HuH-7.5 (cell line): ENCODE measurements around the gene AFAP1L1.
A peak's percentile ranks its signal among the peaks of the same experiment; 100 is the strongest.

Experiments
- DNase-seq: peaks from one replicate; pipeline ENCODE4 v3.0.0; 2011; ENCODE audit warnings: low spot score

Gene AFAP1L1

DNA sequence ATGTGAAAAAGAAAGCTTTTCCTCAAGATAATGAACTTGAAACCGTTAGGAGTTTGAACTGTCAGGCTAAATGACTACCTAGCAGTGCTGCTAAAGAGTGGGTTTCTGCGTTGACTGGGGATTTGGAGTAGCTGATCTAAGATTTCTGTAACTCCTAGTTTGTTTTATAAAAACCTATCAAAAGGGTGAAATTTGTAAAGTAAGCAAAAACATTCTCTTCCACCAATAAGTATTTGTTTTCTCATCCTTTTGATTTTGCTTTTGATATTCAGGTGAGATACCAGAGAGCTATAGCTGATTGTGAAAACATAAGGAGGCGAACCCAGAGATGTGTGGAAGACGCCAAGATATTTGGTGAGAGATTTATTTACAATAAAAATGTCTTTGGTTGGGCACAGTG lies 77.7 kb downstream of the AFAP1L1 start:
- no peak for DNase-seq

DNA sequence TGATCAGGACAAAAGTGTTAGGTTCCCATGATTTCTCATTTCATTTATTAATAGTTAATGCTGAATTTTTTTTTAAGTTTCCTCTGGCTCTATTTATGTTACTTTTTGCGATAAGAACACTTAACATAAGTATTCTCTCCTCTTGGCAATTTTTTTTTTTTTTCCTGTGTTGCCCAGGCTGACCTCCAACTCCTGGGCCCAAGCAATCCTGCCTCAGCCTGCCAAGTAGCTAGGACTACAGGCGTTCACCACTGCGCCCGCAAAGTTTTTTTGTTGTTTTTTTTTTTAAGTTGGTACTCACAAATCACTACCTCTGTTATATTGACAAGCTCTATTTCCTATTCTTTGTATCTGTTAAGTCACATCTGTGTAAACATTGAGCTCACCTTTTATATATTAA lies 80.5 kb downstream of the AFAP1L1 start:
- DNase-seq, result no peak

DNA sequence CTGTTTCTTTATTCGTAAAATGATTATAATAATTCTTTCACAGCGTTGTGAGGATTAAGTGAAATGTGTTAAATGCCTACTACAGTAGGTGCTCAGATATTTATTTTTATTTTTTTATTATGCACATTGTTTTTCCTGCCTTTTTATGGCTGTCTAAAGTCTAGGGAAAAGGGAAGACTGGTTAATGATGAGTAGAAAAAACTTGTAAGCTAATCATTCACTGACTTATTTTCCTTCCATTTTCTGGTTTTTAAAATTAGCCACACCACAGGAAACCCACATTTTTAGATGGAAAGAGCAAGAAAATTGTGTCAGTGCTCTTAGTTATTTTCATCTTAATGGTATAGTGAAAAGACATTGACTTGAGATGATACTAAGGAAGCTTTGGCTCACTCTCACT lies 82.3 kb downstream of the AFAP1L1 start:
- DNase-seq, result no peak

DNA sequence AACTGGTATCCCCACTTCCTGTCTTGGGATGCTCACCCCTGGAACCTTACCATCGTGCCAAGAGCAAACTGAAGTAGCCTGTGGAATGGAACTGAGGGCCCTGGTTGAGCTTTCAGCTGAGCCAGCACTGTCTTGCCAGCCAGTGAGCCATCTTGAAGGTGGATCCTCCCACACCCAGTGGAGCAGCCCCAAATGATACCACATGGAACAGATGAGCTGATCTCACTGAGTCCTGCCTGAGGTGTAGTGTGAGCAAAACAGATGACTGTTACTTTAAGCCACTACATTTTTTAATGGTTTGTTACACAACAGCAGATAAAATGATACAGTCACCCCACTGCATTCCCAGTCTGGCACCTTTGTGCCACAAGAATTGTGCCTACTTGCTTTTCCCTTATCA lies 84.0 kb downstream of the AFAP1L1 start:
- no peak for DNase-seq

DNA sequence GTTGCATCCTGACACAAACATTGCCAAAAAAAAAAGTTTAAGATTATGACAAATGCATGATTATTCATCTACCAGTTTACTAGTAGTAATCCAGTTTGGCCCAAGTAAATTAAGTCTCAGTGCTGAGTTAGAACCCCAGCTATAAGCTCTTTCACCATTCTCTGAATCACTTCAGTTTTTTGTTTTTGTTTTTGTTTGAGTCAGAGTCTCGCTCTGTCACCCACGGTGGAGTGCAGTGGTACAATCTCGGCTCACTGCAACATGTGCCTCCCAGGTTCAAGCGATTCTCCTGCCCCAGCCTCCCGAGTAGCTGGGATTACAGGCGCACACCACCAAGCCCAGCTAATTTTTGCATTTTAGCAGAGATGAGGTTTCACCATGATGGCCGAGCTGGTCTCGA lies 84.7 kb downstream of the AFAP1L1 start:
- DNase-seq, result no peak

DNA sequence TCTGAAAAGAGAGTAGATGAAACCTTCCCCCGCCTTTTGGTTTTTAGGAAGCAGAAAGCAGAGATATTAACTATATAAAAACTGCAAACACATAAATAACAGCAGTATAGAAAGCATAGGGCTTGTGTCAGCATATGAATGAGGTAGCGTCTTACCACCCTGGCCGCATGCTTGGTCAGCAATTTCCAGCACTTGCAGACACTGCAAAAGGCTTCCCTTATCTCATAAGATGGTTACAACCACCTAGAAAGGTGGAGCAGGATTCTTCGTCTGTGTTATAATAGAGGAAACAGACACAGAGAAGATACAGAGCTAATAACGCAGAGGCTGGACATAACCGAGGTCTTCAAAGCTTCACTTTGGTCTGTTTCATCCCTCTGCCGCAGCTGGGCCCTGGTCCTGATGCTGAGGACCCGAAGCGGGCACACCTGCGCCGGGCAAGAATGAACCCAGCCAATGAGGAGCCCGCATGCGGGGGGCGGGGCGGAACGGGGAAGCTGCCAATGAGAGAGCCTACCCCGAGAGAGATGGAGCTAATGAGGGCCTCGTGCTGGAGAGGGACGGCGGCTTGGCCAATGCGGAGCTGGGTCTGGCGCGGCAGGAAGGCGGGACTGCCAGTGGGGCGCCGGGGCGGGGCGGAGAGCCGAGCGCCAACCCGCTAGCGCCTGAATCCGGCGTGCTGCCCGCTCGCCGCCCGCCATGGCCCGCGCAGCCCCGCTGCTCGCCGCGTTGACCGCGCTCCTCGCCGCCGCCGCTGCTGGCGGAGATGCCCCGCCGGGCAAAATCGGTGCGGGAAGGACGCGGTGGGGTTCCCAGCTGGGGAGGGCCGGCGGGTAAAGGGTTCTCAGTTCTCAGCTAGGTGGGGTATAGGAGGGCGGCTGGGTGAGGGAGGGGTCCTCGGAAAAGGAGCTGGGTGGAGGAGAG lies 86.0 kb downstream of the AFAP1L1 start, which contains the start of gene PCYOX1L:
Gene PCYOX1L (plus strand): TSS at position 677 of the 924 bp plus-strand sequence. CDS start 23 bp downstream, at position 700.
- DNase-seq, result peak; percentile 90

DNA sequence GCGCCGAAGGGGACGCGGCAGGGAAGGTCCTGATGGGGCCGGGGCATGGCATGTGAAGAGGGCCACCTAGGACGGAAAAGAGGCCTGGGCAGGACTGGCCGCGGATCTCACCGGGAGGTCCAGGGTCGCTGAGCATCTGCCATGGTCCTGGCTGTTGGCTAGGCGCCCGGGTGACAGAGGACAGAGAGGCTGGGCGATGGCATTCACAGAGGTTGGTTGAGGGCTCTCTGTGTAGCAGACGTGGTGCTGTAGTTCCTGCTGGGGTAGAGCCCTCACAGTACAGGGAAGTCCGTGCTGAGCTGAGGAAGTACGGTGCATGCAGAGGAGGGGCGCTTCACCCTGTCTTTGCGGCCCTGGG lies 86.6 kb downstream of the AFAP1L1 start:
- no peak for DNase-seq

DNA sequence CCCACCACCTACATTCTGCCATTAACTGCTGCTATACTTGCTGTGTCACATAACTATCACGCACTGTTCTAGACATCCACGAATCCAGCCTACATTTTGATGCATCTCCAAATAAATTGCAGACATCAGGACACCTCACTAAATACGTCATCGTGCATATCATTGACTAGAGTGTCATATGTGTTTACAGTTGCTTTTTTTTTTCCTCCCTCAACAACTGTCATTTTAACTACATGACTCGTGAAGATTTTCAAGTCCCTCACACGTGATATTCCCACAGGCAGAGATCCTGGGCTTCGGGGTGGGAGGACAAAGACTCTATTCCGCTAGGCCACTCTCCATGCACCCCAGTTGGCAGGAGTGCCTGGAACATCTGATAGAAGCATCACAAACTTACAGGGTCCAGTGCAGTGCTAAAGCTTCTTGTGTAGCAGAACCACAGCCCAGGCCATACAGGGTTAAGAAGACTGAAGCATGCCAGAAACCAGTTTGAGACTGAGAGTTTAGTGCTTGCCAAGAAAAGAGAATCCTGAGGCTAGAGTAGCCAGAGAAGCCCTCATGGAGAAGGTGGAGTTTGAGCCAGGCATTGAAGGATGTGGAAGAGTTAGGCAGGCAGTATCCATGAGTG lies 87.3 kb downstream of the AFAP1L1 start:
- no peak for DNase-seq

DNA sequence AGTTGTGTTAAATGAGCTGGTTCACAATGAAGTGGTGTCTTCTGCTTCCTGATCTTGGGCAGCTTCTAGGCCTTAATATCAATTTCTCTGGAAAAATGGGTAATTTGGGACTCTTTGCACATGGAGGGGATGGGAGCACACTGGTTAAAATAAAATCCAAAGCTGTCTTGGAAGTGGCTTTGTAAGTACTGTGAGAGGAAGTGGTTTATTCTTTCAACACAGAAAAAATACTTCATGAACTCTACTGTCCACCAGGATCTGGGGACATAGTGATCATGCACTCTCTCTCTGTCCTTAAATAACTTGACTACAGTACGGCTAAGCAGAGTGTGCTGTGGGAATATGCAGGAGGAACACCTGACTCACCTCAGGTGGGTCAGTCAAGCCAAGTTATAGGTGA lies 88.6 kb downstream of the AFAP1L1 start:
- DNase-seq, result no peak

DNA sequence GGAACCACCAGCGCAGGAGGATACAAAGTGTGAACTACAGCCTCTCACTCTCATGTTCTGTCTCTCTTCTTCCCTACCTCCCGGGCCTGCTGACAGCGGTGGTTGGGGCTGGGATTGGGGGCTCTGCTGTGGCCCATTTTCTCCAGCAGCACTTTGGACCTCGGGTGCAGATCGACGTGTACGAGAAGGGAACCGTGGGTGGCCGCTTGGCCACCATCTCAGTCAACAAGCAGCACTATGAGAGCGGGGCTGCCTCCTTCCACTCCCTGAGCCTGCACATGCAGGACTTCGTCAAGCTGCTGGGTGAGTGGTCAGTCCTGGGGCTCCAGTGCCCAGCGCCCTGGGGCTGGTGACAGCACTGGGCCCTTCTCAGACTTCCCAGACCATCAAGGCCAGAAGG lies 90.9 kb downstream of the AFAP1L1 start:
- DNase-seq, result no peak

DNA sequence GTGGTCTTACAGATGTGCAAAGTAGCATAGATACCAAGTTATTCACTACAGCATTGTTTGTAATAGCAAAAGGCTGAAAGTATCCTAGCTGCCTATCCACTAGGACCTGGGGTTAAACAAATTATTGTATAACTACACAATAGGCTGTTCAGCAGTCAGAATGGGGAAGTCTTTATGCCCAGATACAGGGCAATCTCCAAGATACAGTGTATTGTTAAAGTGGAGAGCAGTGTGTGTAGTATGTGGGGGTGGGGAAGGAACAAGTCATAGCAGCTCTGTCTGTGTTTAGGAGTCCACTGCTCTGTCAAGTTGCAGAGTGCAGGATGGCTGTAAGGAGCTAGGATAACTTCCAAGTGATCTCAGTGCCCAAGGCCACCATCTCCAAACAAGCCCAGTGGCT lies 91.7 kb downstream of the AFAP1L1 start:
- no peak for DNase-seq

DNA sequence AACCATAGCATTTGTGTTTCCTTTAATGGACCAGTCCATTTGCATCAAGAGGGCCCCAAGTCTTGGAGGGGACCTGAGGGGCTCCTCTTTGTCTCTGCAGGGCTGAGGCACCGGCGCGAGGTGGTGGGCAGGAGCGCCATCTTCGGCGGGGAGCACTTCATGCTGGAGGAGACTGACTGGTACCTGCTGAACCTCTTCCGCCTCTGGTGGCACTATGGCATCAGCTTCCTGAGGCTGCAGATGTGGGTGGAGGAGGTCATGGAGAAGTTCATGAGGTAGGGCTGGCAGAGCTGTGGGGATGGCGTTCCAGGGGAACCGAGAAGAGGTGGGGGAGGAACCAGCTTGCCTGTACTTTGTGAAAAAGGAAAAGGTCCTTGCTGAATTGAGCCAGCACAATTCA lies 92.3 kb downstream of the AFAP1L1 start:
- DNase-seq, result no peak

DNA sequence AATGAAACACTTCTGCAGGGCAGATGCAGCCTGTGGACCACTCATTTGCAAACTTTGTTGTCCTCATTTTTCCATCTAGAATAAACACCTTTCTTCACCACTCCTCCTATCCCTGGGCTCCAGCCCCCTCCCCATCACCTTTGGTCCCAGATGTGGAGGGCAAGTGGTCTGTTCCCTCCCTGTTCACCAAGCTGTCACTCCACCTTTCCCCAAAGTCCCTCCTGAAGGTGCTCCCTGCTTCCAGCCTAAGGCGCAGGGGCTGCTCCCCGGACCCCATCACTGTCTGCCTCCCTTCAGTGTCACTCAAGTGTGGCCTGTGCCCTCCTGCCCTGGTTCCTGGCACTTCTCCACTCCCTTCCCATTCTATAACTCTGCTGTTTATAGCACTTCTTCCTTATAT lies 93.1 kb downstream of the AFAP1L1 start:
- DNase-seq, result no peak

DNA sequence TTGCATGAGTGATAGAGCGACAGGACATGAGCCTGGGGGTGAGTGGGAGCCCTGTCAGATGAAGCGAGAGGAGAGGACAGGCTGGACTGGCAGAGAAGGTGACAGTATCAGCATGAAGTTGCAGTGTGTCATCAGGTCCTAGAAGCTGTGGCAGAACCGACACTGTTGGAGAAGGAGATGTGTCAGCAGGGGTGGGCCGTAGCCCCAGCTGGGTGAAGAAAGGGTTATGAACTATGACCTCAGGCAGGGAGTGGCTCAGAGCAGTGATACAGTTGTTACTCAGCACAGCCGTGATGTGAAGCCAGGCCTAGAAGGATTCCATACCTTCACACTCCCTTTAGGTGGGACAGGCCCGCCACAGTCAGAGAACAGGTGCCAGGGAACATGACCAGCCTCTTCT lies 93.8 kb downstream of the AFAP1L1 start:
- no peak for DNase-seq

DNA sequence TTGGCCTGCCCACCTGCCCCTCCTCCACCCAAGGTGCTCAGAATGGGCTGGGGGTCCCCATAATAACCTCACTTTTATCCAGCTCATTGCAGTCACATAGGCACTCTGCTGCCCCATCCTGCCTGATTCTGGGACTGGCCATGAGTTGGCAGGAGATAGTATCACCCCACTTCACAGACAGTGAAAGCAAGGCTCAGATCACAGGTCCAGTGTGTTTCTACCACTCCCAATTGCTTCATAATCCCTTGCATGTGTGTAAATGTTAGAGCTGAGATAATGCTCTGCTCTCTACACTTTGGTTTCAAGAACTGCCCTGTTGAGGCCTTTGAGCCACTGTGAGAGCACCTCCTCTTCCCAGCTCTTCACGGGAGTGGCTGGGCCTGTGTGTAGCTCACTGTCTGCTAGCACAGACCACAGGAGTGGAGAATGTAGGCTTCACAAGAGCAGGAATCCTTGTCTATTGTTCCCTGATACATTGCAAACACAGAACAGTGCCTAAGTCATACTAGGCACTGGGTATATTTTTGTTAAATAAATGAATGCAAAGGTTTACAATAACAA lies 94.6 kb downstream of the AFAP1L1 start:
- no peak for DNase-seq

DNA sequence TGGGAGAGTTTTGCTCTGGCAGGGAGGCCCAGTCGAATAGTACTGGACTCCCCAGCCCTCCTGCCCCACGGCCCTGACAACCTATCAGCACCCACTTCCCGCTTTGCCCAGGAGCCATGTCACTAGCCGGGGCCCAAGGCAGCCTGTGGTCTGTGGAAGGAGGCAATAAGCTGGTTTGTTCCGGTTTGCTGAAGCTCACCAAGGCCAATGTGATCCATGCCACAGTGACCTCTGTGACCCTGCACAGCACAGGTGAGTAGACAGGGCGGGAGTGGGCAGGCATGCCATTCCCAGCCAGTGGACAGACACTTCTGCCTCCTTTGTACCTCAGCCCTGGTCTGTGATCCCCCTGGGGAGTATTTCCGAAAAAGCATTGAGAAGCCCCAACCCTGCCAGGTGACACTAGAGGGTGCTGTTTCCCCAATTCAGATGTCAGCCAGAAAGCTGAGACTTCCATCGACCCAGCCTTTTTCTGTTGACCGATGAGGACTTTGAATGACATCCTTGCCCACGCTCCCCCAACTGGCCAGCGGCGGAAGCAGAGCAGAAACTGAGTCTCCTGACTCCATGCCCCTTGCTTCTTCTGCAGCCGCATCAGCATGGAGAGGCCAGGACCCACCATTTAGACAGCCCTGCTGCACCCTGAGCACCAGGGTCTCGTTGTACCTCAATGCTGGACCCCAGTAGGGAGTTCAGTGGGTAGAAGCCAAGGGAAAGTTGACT lies 95.8 kb downstream of the AFAP1L1 start:
- peak; percentile 89 for DNase-seq

DNA sequence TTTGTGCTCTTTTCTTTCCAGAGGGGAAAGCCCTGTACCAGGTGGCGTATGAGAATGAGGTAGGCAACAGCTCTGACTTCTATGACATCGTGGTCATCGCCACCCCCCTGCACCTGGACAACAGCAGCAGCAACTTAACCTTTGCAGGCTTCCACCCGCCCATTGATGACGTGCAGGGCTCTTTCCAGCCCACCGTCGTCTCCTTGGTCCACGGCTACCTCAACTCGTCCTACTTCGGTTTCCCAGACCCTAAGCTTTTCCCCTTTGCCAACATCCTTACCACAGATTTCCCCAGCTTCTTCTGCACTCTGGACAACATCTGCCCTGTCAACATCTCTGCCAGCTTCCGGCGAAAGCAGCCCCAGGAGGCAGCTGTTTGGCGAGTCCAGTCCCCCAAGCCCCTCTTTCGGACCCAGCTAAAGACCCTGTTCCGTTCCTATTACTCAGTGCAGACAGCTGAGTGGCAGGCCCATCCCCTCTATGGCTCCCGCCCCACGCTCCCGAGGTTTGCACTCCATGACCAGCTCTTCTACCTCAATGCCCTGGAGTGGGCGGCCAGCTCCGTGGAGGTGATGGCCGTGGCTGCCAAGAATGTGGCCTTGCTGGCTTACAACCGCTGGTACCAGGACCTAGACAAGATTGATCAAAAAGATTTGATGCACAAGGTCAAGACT lies 96.5 kb downstream of the AFAP1L1 start:
- no peak for DNase-seq

DNA sequence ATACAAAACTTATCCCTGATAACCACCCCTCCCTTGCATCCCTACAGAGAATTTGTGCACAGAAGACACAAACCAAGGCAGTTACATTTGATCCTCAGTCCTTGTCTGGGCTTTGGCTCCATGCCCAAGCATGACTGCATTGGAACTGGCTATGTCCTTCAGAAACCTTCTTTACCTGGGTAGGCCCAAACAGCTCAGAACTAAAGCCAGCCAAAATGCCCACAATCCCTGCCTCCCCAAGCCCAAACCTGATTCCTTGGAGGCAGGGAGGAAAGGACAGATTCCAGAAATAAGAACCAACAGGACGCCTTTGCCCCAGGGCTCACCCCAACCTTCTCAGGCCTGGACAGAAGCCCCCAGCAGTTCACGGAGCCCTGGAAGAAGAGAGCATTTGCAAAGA lies 99.2 kb downstream of the AFAP1L1 start:
- no peak for DNase-seq

DNA sequence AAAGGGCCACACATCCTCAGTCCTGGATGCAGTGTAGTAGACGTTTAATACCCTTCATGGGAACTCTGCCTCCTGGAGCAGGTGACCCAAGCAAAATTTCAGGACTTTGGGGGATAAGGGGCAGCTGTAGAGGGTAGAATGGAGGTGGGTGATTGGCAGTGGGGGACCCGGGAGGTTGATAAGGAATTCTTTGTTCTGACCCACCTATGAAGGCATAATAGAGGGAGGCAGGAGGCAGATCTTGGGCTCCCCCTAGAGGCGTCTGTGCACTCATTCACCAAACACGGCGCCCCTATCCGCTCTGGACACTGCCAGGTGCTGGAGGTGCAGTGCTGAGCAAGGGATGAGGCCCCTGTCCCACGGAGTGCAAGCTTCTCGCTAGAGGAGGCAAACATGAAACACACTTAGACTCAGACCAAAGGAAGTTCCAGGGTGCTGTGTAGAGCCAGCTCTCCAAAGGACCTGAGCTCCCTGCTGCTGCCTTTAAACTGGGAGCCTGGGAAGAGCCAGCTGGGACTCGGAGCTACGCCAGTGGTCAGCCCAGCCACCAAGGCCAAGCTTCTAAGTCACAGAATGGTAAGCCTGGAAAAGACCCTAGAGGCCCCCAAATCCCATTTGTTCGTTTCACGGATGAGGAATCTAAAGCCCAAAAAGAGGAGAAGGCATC lies 99.8 kb downstream of the AFAP1L1 start:
- peak; percentile 75 for DNase-seq

DNA sequence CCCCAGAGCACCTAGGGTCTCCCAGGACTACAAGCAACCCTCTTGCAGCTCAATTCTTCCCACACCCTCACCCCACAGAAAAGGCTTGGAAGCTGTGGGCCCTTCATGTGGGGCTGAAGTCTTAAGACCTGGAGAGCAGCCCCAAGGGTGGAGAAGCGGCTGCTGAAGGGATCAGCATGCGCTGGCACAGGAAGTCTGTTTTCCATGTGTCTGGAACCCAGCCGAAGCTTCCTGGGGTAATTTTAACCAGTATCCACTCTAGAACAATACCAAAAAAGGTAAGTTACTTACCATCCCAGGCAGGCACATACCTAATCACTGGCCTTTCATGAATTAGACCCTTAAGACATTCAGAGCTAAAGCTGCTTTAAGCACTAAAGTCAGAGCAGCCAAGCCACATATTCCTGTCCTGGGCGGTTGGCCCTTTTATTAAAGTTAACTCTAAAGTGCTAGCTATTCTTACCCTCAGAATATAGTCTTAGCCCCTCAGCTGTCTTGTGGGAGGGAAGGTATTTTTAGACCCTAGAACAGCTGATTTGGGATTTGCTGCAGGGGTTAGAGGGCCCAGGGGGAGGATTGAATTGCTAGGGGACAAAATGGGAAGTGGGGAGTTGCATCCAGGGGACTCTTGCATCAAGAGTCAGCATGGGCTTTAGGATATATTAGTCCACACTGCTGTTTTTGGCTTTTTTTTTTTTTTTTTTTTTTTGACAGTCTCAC lies 100.6 kb downstream of the AFAP1L1 start:
- no peak for DNase-seq

DNA sequence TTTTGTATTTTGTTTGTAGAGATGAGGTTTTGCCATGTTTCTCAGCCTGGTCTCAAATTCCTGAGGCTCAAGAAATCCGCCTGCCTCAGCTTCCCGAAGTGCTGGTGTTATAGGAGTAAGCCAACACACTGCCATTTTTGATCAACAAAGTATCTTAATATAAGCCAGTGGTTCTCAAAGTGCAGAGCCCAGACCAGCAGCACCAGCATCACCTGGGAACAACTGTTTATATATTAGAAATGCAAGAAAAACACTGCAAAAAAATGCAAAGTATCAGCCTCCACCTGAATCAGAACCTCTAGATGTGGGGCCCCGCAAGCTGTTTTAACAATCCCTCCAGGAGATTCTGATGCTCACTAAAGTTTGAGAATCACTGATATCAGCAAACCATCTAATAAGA lies 101.3 kb downstream of the AFAP1L1 start:
- DNase-seq, result no peak
